Astrocyte (in vitro differentiated cells and primary cell): ENCODE measurements around the gene MED6. TPM values are rescaled to one million over a fixed set of nuclear protein-coding genes. Genes with fewer than 3 reads are reported as not detected.

Experiments used
- DNase-seq: peaks from one replicate; pipeline ENCODE4 v3.0.0-alpha.2; 2010; ENCODE audit warnings: low read depth
- FAIRE-seq: peaks from 2 replicates; lab custom pipeline; 2011; peaks lifted over from hg19 to GRCh38; lab: Jason Lieb, UNC
- H2AFZ ChIP-seq: 2 replicates; pipeline ENCODE4 v1.6.0; 2012; ENCODE audit warnings: low read depth, low read length, inconsistent platforms
- H3K27ac ChIP-seq: 2 replicates; pipeline ENCODE4 v1.5.1; 2011; ENCODE audit warnings: low read depth, low read length, inconsistent platforms
- H3K27me3 ChIP-seq: 2 replicates; pipeline ENCODE4 v1.6.0; 2011; ENCODE audit warnings: low read length, inconsistent platforms; ENCODE audit not compliant: insufficient read depth
- H3K36me3 ChIP-seq: 2 replicates; pipeline ENCODE4 v1.5.1; 2011; ENCODE audit warnings: low read length, inconsistent platforms; ENCODE audit not compliant: insufficient read depth
- H3K4me1 ChIP-seq: 2 replicates; pipeline ENCODE4 v1.5.1; 2011; ENCODE audit warnings: low read length, inconsistent platforms; ENCODE audit not compliant: insufficient read depth
- H3K4me2 ChIP-seq: 2 replicates; pipeline ENCODE4 v1.6.0; 2012; ENCODE audit warnings: low read length, inconsistent platforms
- H3K4me3 ChIP-seq: 2 replicates; pipeline ENCODE4 v1.5.1; 2011; ENCODE audit warnings: low read depth, mild to moderate bottlenecking, low read length, inconsistent platforms; ENCODE audit not compliant: insufficient read depth
- H3K79me2 ChIP-seq: 2 replicates; pipeline ENCODE4 v1.6.0; 2012; ENCODE audit warnings: mild to moderate bottlenecking, low read length, inconsistent platforms; ENCODE audit not compliant: insufficient read depth
- H3K9ac ChIP-seq: 2 replicates; pipeline ENCODE4 v1.6.0; 2012; ENCODE audit warnings: mild to moderate bottlenecking, low read length, inconsistent platforms
- H3K9me3 ChIP-seq: 2 replicates; pipeline ENCODE4 v1.5.1; 2012; ENCODE audit warnings: low read depth, mild to moderate bottlenecking, low read length, inconsistent platforms; ENCODE audit not compliant: insufficient read depth
- H4K20me1 ChIP-seq: 2 replicates; pipeline ENCODE4 v1.6.0; 2012; ENCODE audit warnings: low read length, inconsistent platforms; ENCODE audit not compliant: insufficient read depth
- H3K27ac Mint-ChIP-seq: one replicate; pipeline ENCODE4 v1.8.0; 2021; ENCODE audit warnings: mild to moderate bottlenecking, mixed read lengths; ENCODE audit not compliant: unreplicated experiment
- H3K27me3 Mint-ChIP-seq: one replicate; pipeline ENCODE4 v1.8.0; 2021; ENCODE audit warnings: low read depth, mixed read lengths; ENCODE audit not compliant: unreplicated experiment
- H3K36me3 Mint-ChIP-seq: one replicate; pipeline ENCODE4 v1.8.0; 2021; ENCODE audit warnings: low read depth, mixed read lengths; ENCODE audit not compliant: unreplicated experiment
- H3K4me1 Mint-ChIP-seq: one replicate; pipeline ENCODE4 v1.8.0; 2021; ENCODE audit warnings: low read depth, mixed read lengths; ENCODE audit not compliant: unreplicated experiment
- H3K4me3 Mint-ChIP-seq: one replicate; pipeline ENCODE4 v1.8.0; 2021; ENCODE audit warnings: mild to moderate bottlenecking, moderate library complexity, mixed read lengths; ENCODE audit not compliant: unreplicated experiment
- H3K9me3 Mint-ChIP-seq: one replicate; pipeline ENCODE4 v1.8.0; 2021; ENCODE audit warnings: mild to moderate bottlenecking, mixed read lengths; ENCODE audit not compliant: unreplicated experiment
- EZH2 ChIP-seq: IDR thresholded peaks from 2 replicates; pipeline ENCODE4 v1.6.1; 2012; ENCODE audit warnings: mild to moderate bottlenecking, low read length, inconsistent platforms; ENCODE audit not compliant: insufficient read depth
- total RNA-seq: library from RNA; stranded (reverse); gene quantifications from 2 replicates; pipeline ENCODE4 v1.2.1, GENCODE V29; 2021
- TF ChIP-seq, protein P1 (sequence below): IDR thresholded peaks from 2 replicates; pipeline ENCODE4 v1.5.1; 2011; ENCODE audit warnings: low read depth, mild to moderate bottlenecking, inconsistent platforms, low read length, moderate library complexity; ENCODE audit not compliant: insufficient read depth

MED6 gene
- total RNA-seq, 1 donor from 2014 or later: 43.5 TPM

DNA sequence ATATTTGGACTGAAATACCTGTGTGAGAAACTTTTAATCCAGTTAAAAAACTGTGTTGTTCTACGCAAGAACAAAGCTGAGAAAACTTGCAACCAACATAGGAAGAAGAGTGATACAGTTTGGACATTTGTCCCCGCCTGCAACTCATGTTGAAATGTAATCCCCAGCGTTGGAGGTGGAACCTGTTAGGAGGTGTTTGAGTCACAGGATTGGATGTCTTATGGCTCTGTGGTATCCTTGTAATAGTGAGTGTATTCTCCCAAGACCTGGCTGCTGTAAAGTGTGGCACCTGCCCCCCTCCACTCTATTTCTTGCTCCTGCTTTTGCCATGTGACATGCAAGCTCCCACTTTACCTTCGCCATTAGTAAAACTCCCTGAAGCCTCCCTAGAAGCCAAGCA, 37.0 kb downstream of the MED6 start:
- Histone ChIP-seq H3K27me3 (no peaks in the 10 kb centered on the region), H3K79me2 (no peaks in the 10 kb centered on the region), H3K4me3 (no peak overlapping the region), H2AFZ (no peak overlapping the region), H4K20me1 (peaks cover 13% of the 10 kb centered on the region), H3K9ac (no peak overlapping the region), H3K4me2 (no peak overlapping the region), H3K36me3 (peaks cover 19% of the 10 kb centered on the region), H3K4me1 (no peaks in the 10 kb centered on the region), H3K9me3 (peaks cover 2% of the 10 kb centered on the region), H3K27ac (no peak overlapping the region)
- Mint-ChIP-seq H3K9me3 (peaks cover 21% of the 10 kb centered on the region), H3K4me3 (no peak overlapping the region), H3K27me3 (no peaks in the 10 kb centered on the region), H3K36me3 (peaks cover 44% of the 10 kb centered on the region), H3K4me1 (no peaks in the 10 kb centered on the region), H3K27ac (no peak overlapping the region)
- DNase-seq: no peak
- FAIRE-seq: no peak
- TF ChIP-seq, protein P1, sequence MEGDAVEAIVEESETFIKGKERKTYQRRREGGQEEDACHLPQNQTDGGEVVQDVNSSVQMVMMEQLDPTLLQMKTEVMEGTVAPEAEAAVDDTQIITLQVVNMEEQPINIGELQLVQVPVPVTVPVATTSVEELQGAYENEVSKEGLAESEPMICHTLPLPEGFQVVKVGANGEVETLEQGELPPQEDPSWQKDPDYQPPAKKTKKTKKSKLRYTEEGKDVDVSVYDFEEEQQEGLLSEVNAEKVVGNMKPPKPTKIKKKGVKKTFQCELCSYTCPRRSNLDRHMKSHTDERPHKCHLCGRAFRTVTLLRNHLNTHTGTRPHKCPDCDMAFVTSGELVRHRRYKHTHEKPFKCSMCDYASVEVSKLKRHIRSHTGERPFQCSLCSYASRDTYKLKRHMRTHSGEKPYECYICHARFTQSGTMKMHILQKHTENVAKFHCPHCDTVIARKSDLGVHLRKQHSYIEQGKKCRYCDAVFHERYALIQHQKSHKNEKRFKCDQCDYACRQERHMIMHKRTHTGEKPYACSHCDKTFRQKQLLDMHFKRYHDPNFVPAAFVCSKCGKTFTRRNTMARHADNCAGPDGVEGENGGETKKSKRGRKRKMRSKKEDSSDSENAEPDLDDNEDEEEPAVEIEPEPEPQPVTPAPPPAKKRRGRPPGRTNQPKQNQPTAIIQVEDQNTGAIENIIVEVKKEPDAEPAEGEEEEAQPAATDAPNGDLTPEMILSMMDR: no peak
- no peak for TF ChIP-seq EZH2

DNA sequence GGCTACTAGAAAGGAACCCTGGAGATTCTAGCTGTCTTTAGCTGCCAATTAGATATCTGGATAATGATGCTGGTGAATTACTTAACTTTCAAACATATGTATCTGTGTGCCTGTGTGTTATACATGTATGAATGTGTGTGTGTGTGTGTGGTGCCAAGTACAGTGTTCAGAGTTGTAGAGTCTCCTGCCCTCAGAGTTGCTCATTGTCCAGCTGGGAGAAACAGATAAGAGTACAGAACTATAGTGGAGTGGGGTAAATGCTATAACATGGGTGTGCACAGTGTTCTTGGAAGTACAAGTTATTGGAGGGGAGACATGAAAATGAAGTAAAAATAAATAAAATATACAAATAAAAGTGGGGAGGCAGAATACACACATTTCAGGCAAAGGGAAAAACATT, 42.1 kb downstream of the MED6 start:
- Mint-ChIP-seq H3K4me1 (no peaks in the 10 kb centered on the region), H3K27ac (no peak overlapping the region), H3K36me3 (peaks cover 30% of the 10 kb centered on the region), H3K27me3 (no peaks in the 10 kb centered on the region), H3K9me3 (peaks cover 15% of the 10 kb centered on the region), H3K4me3 (no peak overlapping the region)
- Histone ChIP-seq H3K27me3 (no peaks in the 10 kb centered on the region), H3K36me3 (peaks cover 11% of the 10 kb centered on the region), H2AFZ (no peak overlapping the region), H3K4me3 (no peak overlapping the region), H3K9ac (no peak overlapping the region), H3K4me2 (no peak overlapping the region), H3K4me1 (no peaks in the 10 kb centered on the region), H4K20me1 (no peaks in the 10 kb centered on the region), H3K79me2 (no peaks in the 10 kb centered on the region), H3K9me3 (peaks cover 2% of the 10 kb centered on the region), H3K27ac (no peak overlapping the region)
- TF ChIP-seq, protein P1: no peak
- FAIRE-seq: no peak
- no peak for DNase-seq

DNA sequence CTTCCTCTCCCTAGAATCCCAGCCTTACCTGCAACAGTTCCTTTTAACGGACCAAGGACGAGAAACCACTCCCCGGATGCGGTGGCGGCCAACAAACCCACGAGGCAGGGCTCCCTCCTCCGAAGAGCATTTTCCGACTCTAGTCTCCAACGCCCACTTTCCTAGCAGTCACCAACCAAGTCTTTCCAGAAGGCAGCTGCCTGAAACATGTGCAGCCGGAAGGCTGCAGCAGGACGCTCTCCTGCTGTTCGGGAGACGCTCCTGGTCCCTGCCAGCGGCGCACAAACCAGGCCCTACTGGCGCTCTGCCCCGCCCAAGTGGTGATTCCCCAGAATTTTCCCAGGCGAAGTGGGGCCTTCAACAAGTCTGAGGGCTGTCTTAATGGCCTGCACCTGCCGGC, 44.6 kb downstream of the MED6 start:
- Histone ChIP-seq H3K4me1 (no peaks in the 10 kb centered on the region), H4K20me1 (no peaks in the 10 kb centered on the region), H3K9me3 (no peaks in the 10 kb centered on the region), H3K79me2 (no peaks in the 10 kb centered on the region), H2AFZ (peak overlapping the region; percentile 36), H3K27ac (no peak overlapping the region), H3K4me3 (no peak overlapping the region), H3K9ac (no peak overlapping the region), H3K4me2 (peak overlapping the region; percentile 68), H3K27me3 (no peaks in the 10 kb centered on the region), H3K36me3 (peaks cover 5% of the 10 kb centered on the region)
- Mint-ChIP-seq H3K27ac (no peak overlapping the region), H3K27me3 (no peaks in the 10 kb centered on the region), H3K4me3 (no peak overlapping the region), H3K9me3 (peaks cover 3% of the 10 kb centered on the region), H3K36me3 (peaks cover 12% of the 10 kb centered on the region), H3K4me1 (no peaks in the 10 kb centered on the region)
- DNase-seq (peak; percentile 20), FAIRE-seq (no peak)
- no peak for TF ChIP-seq EZH2
